HuH-7.5 (cell line): Measurements from ENCODE around the gene ACY1.
A peak's percentile ranks its signal among the peaks of the same experiment; 100 is the strongest.
"Not testable (repeated sequence)": the region's sequence is repeated elsewhere in the genome, so short reads cannot be mapped to it uniquely, and the experiment has no call there.

ENCODE experiments used
- DNase-seq: peaks from one replicate; pipeline ENCODE4 v3.0.0; 2011; ENCODE audit warnings: low spot score

ACY1 gene

GRCh38 chr3:51983578-51984268 lies 388 bp downstream of the ACY1 start:
- no peak for DNase-seq

DNA sequence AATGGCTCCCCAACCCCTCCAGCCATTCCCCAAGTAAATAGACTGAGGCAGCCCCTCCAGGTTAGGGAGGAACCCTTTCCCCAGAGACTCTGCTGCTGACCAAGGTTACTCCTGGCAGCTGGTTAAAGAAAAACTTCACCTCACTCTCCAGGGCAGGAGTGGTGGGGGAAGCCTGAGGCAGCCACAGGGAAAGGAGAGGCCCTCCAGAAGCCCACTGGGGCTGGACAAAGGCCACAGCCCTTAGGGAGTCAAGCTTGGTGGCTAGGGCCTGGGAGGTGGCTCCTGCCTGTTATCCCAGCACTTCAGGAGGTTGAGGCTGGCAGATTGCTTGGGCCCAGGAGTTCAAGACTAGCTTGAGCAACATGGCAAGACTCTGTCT lies 923 bp downstream of the ACY1 start:
- DNase-seq = no peak

DNA sequence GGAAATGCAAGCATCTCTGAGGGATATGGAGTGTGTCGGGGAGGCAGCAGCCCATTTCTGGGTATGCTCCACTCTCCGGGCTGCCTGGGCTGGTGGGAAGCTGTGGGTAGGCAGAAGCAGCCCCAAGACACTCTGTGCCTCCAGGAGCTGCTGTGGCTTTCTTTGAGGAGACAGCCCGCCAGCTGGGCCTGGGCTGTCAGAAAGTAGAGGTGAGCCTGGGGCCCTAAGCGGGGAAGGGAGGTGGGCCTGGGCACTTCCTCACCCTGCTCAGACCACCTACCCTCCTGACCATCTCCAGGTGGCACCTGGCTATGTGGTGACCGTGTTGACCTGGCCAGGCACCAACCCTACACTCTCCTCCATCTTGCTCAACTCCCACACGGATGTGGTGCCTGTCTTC lies 1.7 kb downstream of the ACY1 start:
- no peak for DNase-seq

GRCh38 chr3:51986010-51986947 lies 2.9 kb downstream of the ACY1 start:
- DNase-seq = peak; percentile 77

GRCh38 chr3:51987568-51987967 lies 4.2 kb downstream of the ACY1 start:
- no peak for DNase-seq

- no peak for DNase-seq
Observed at GRCh38 chr3:51988286-51989146, 5.2 kb downstream of the ACY1 start.

DNA sequence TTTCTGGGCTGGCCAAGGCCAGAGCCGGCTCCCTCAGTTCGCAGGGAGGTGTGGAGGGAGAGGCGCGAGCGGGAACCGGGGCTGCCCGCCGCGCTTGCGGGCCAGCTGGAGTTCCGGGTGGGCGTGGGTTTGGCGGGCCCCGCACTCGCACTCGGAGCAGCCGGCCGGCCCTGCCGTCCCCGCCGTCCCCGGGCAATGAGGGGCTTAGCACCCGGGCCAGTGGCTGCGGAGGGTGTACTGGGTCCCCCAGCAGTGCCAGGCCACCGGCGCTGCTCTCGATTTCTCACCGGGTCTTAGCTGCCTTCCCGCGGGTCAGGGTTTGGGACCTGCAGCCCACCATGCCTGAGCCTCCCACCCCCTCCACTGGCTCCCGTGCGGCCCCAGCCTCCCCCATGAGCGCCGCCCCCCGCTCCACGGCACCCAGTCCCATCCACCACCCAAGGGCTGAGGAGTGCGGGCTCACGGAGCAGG lies 7.2 kb downstream of the ACY1 start:
- not testable (repeated sequence) for DNase-seq

DNA sequence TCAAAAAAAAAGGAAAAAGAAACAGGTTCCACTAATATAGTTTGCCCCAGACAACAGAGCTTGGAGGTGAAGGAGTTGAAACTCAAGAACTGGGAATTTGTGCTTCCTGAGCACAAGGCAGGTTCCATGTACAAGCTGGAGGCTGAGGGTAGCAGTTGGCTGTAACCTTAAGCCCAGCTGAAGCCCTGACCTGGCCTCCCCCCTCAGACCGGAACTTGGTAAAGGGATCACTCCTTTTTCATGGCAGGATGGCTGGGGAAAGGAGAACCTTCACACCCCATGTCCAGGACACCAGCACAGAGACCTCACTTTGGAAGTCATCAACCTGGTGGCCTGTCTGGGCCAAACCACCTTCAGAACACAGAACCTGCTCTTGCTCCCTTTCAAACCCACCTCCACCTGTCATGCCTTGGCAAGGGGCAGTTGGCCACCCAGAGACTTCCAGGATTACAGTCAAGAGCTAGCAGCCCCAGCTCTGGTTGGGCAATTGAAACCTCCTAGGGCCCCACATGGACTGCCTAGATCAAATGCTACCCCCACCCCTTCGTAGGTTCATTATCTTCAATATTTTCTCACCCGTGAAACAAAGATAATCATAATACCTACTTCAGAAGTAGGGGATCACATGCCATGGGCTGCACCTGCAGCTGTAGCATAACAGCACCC lies 8.8 kb downstream of the ACY1 start:
- no peak for DNase-seq

DNA sequence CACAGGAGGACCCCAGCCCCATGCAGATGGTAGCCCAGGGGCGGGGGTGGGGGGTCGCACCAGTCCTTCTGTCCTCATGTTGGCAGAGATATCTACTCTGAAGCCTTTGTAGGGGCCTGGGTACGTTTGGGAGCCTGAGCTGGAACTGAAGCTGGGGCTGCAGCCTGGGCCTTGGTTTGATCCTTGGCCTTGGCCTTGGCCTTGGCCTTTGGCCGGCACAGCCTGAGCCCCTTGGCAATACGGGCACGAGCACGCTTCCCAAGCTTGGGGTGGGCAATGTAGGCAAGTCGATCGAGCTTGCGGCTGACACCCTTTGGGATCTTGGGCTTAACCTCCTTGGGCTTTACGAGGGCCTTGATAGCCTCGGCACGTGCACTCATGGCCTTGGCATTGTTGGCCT lies 10.3 kb downstream of the ACY1 start:
- DNase-seq = not testable (repeated sequence)

- DNase-seq = no peak
Observed at GRCh38 chr3:51994530-51994929, 11.2 kb downstream of the ACY1 start.

DNA sequence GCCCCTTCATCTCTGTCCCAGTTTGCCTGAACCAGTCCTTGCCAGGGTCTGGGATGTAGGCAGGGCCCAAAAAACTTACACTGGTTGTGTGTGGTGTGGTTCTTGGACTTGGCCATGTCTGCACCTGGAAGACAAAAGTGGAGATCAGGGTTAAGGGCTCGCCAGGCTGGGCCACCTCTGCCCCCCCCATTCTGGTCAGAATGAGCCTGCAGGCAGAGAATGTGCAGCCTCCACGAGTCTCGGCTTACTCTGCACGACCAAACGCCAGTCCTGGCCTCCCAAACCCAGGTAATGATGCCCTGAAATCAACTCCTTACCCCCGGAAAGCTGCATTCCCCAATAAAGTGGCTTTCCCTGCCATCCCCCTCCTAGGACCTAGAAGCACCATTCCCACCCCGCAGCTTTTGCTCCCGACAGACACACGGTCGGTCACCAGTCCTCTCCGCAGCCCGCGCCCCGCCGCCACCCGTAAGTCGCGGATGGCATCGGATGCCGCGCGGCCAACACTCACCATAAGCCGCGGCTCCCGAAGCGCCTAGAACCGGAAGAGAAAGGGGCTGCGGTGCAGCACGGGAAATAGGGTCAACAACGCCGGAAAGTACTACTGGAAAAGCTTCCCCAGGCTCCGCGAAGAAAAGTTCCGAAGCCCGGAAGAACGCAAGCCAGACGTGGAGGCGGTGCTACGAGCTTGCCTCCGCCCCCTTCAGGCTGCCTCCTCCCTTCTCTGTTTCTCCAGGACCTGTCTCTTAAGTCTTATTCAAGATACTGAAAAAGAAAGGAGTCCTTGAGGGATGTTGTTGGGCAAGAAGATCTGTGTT lies 12.2 kb downstream of the ACY1 start, which contains the start of gene RPL29:
Gene RPL29, minus strand, starts transcription at position 550 of the 818 bp plus-strand sequence. Its CDS starts 434 bp downstream, at position 116.
- peak; percentile 89 for DNase-seq

- no peak for DNase-seq
Observed at GRCh38 chr3:51997172-51997571, 13.8 kb downstream of the ACY1 start.

- no peak for DNase-seq
Observed at GRCh38 chr3:51997935-51998596, 14.7 kb downstream of the ACY1 start.

- no peak for DNase-seq
Observed at GRCh38 chr3:51998774-51999173, 15.4 kb downstream of the ACY1 start.

- DNase-seq = no peak
Observed at GRCh38 chr3:51999846-52000245, 16.5 kb downstream of the ACY1 start.

DNA sequence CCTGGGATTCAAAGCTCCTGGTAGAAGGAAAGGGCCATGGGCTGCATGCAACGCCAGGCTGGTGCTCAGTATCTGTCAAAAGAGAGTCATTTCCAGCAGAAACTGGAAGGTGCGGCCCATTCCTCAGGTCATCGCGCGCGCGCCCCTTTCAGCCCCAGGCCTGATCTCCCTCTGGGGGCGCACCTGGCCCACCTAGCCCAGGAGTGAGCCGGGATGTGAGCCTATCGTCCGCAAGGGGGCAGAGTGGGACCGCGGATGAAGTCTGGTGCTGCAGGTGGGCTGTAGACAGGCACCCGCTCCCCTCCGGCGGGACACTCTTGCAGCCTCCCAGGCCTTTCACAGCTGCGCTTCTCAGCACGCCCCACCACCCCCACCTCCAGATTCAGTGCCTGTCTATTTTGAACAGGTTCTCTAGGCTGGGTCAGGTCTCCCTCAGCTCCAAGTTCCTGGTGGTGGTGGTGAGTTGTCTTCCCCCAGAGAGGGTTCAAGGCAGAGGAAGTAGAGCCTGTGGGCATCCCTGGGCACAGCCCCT lies 18.2 kb downstream of the ACY1 start:
- peak; percentile 92 for DNase-seq

DNA sequence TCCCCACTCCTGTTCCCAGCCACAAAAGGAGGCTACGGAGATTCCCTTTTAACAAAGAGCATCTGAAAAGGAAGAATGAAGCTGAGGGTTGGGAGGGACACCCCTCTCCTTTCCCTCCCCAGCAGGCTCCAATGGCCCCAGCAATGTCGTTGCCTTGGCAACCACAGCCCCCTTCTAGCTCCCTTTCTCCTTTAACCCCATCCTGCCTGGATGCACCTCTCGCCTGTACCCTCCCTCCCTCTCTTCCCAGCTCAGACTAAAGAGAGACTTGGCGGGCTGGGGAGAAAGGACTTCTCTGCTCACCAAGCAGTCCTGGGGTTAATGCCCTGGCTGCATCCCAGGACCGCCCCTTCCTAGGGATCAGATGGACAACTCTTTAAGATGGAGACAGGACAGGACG lies 19.4 kb downstream of the ACY1 start:
- DNase-seq = no peak

GRCh38 chr3:52004163-52004787 lies 20.9 kb downstream of the ACY1 start:
- DNase-seq = peak; percentile 63

- DNase-seq = no peak
Observed at GRCh38 chr3:52004906-52005395, 21.6 kb downstream of the ACY1 start.
